CD14-positive monocyte (primary cell): ENCODE measurements around the gene LNPEP. TPM values are rescaled to one million over a fixed set of nuclear protein-coding genes. Genes with fewer than 3 reads are reported as not detected.
A peak's percentile ranks its signal among the peaks of the same experiment; 100 is the strongest.

Experiments
- DNase-seq, 3 donors: peaks; one replicate each; pipeline ENCODE4 v3.0.0-alpha.2; 2011 to 2022
- H2AFZ ChIP-seq: 2 replicates; pipeline ENCODE4 v1.6.0; 2012; ENCODE audit warnings: mild to moderate bottlenecking, low read depth, low read length, inconsistent platforms; ENCODE audit not compliant: insufficient read depth, poor library complexity, severe bottlenecking
- H3K27ac ChIP-seq, 2 donors: 1 replicate in 1 of 2; 2 replicates in 1 of 2; pipeline ENCODE4 v1.5.1; 2012 to 2013; ENCODE audit warnings: low read length in 2 of 2, control low read depth in 1 of 2, inconsistent platforms in 1 of 2, low read depth in 1 of 2, mild to moderate bottlenecking in 1 of 2
- H3K27me3 ChIP-seq, 2 donors: one replicate each; pipeline versions ENCODE4 v1.6.0 to v1.6.1; 2011 to 2013; ENCODE audit warnings: low read length in 2 of 2; ENCODE audit not compliant: control insufficient read depth in 2 of 2, insufficient read depth in 2 of 2
- H3K36me3 ChIP-seq, 2 donors: replicated peaks in 1 of 2; 1 replicate in 1 of 2; 2 replicates in 1 of 2; pipeline versions ENCODE4 v1.5.1 to v1.6.1; 2012 to 2013; ENCODE audit warnings: low read length in 2 of 2, control low read depth in 1 of 2, inconsistent platforms in 1 of 2, mild to moderate bottlenecking in 1 of 2; ENCODE audit not compliant: insufficient read depth in 2 of 2, control insufficient read depth in 1 of 2
- H3K4me1 ChIP-seq, 2 donors: 1 replicate in 1 of 2; 2 replicates in 1 of 2; pipeline versions ENCODE4 v1.5.1 to v1.6.1; 2012 to 2013; ENCODE audit warnings: low read length in 2 of 2, control low read depth in 1 of 2, inconsistent platforms in 1 of 2, mild to moderate bottlenecking in 1 of 2, moderate library complexity in 1 of 2; ENCODE audit not compliant: insufficient read depth in 2 of 2, control insufficient read depth in 1 of 2
- H3K4me2 ChIP-seq: replicated peaks from 2 replicates; pipeline ENCODE3; 2012; ENCODE audit warnings: low read length, moderate library complexity, mild to moderate bottlenecking; ENCODE audit not compliant: poor library complexity, severe bottlenecking; ENCODE audit errors: extremely low read depth
- H3K4me3 ChIP-seq, 3 experiments: fragments of 200-600 bp in 1 of 3; sonication (generic) in 1 of 3; replicated peaks in 1 of 3; 1 replicate in 2 of 3; 2 replicates in 1 of 3; pipeline ENCODE4 v1.5.1; 2011 to 2013; ENCODE audit warnings: low read length in 3 of 3, mild to moderate bottlenecking in 3 of 3, control low read depth in 2 of 3, low read depth in 2 of 3, inconsistent platforms in 1 of 3, moderate library complexity in 1 of 3
- H3K79me2 ChIP-seq: 2 replicates; pipeline ENCODE4 v1.6.0; 2012; ENCODE audit warnings: mild to moderate bottlenecking, control low read depth, inconsistent platforms, low read length, moderate library complexity; ENCODE audit not compliant: insufficient read depth
- H3K9ac ChIP-seq: 2 replicates; pipeline ENCODE4 v1.6.0; 2017; ENCODE audit warnings: low read length, mild to moderate bottlenecking; ENCODE audit not compliant: insufficient read depth, poor library complexity, severe bottlenecking
- H3K9me3 ChIP-seq, 2 donors: replicated peaks in 1 of 2; 1 replicate in 1 of 2; 2 replicates in 1 of 2; pipeline versions ENCODE4 v1.5.1 to v1.6.1; 2012 to 2013; ENCODE audit warnings: low read length in 2 of 2, control low read depth in 1 of 2; ENCODE audit not compliant: control insufficient read depth in 1 of 2, insufficient read depth in 1 of 2
- H4K20me1 ChIP-seq: 2 replicates; pipeline ENCODE4 v1.6.0; 2012; ENCODE audit warnings: mild to moderate bottlenecking, low read length, control low read depth, moderate library complexity; ENCODE audit not compliant: insufficient read depth
- H3K27ac Mint-ChIP-seq, 7 donors: one replicate each; pipeline ENCODE4 v1.8.0; 2020; ENCODE audit warnings: mild to moderate bottlenecking in 7 of 7, mixed read lengths in 7 of 7, moderate library complexity in 6 of 7, inconsistent platforms in 2 of 7
- H3K27me3 Mint-ChIP-seq, 3 donors: one replicate each; pipeline ENCODE4 v1.8.0; 2021 to 2022; ENCODE audit warnings: low read depth in 3 of 3, mild to moderate bottlenecking in 3 of 3, mixed read lengths in 3 of 3, moderate library complexity in 3 of 3, inconsistent platforms in 1 of 3
- H3K36me3 Mint-ChIP-seq, 2 donors: one replicate each; pipeline ENCODE4 v1.8.0; 2020; ENCODE audit warnings: mixed read lengths in 2 of 2, inconsistent platforms in 1 of 2, mild to moderate bottlenecking in 1 of 2
- H3K4me1 Mint-ChIP-seq: one replicate; pipeline ENCODE4 v1.8.0; 2020; ENCODE audit warnings: mild to moderate bottlenecking, mixed read lengths
- H3K4me3 Mint-ChIP-seq, 2 donors: one replicate each; pipeline ENCODE4 v1.8.0; 2020; ENCODE audit warnings: mild to moderate bottlenecking in 2 of 2, mixed read lengths in 2 of 2, moderate library complexity in 1 of 2
- H3K9me3 Mint-ChIP-seq, 7 donors: one replicate each; pipeline ENCODE4 v1.8.0; 2020 to 2022; ENCODE audit warnings: mixed read lengths in 7 of 7, mild to moderate bottlenecking in 6 of 7, moderate library complexity in 6 of 7, inconsistent platforms in 2 of 7
- WGBS: methylation state at CpG from one replicate; pipeline ENCODE4 v1.1.5; 2013; ENCODE audit warnings: missing lambda C conversion rate; ENCODE audit not compliant: insufficient coverage; 5-methylcytosine and 5-hydroxymethylcytosine counted together
- intact Hi-C, 2 donors: fragments of 100-400 bp; cut with micrococcal nuclease; formaldehyde crosslinking; loops; one replicate each; pipeline versions ENCODE4 v1.15.0 to v1.15.1; 2023
- polyA plus RNA-seq, 3 donors: library from polyadenylated mRNA; depleted of rRNA in 1 of 3; unstranded in 2 of 3; stranded (reverse) in 1 of 3; fragments of 300-500 nt in 2 of 3; fragments of >200 nt in 1 of 3; fragmentation: Illumina TruSeq in 2 of 3; gene quantifications; 1 replicate in 2 of 3; 2 replicates in 1 of 3; pipeline ENCODE4 v1.2.3, GENCODE V29; 2012 to 2021
- TF ChIP-seq, protein P1 (sequence below): fragments of 200-600 bp; IDR thresholded peaks from one replicate; pipeline ENCODE4 v1.8.0; 2022; ENCODE audit warnings: antibody characterized with exemption, mild to moderate bottlenecking

The LNPEP gene
- polyA plus RNA-seq, 3 donors: 9.2 to 22.5 (median 14.5) TPM

DNA sequence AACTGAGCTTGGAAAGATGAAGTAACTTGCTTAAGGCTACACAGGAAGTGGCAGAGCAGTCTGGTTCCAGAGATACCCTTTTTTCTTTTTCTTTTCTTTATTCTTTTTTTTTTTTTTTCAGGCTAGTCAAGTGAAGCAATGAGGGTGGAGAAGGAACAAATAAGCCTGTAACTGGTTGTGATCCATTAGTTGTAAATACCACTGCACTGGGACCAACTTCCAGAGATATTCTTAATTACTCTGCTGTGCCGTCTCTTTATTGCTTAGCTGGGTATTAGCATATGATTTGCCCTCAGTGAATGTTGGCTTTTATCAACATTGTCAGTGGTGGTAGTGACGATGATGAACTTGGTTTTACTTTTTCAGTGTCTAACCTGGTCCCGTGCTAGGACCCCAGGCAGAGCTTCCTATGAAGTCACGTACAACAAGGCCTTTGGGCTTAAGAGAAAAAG is 26.7 kb downstream of the LNPEP start:
- WGBS: 60% methylated on average over 1 of the region's 4 CpGs
- H3K4me3 ChIP-seq: peak overlapping the region in 1 of 3 experiments; percentile 1

DNA sequence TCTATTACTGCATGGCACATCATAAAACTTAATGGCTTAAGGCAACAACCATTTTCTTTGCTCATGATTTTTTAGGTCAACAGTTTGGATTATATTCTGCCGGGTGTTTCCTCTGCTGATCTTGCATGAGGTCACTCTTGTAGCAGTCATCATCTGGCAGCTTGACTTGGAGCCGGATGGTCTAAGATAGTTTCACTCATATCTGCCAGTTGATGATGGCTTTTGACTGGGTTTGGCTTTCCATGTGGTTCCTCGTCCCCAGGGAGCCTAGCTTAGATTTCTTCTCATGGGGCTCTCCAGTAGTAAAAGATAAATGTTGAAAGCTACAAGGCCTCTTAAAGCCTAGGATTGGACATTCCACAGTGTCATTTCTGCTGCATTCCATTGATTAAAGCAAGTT is 27.4 kb downstream of the LNPEP start:
- Mint-ChIP-seq H3K9me3 (no peaks in the 10 kb centered on the region), H3K27me3 (peaks cover 0 to 2% (median 0%) of the 10 kb centered on the region in 3 donors), H3K27ac (peak overlapping the region in 5 of 7 donors; percentile 28 to 89 (median 68)), H3K4me1 (peaks cover 56% of the 10 kb centered on the region), H3K36me3 (peaks cover 8 to 22% of the 10 kb centered on the region in 2 donors), H3K4me3 (no peak overlapping the region)
- no peak overlapping the region for H2AFZ ChIP-seq
- intact Hi-C loops: no loop called here
- no peak overlapping the region for H3K9ac ChIP-seq
- H3K4me2 ChIP-seq: peak overlapping the region; percentile 21
- peaks cover 54% of the 10 kb centered on the region for H4K20me1 ChIP-seq
- H3K4me1 ChIP-seq: peaks cover 44 to 51% of the 10 kb centered on the region in 2 donors
- 34% methylated on average over 3 of the region's 3 CpGs for WGBS
- peak overlapping the region in 1 of 2 donors; percentile 76 for H3K27ac ChIP-seq
- DNase-seq: peak; percentile 14 to 29 (median 14)
- no peaks in the 10 kb centered on the region for H3K27me3 ChIP-seq
- TF ChIP-seq, protein P1, sequence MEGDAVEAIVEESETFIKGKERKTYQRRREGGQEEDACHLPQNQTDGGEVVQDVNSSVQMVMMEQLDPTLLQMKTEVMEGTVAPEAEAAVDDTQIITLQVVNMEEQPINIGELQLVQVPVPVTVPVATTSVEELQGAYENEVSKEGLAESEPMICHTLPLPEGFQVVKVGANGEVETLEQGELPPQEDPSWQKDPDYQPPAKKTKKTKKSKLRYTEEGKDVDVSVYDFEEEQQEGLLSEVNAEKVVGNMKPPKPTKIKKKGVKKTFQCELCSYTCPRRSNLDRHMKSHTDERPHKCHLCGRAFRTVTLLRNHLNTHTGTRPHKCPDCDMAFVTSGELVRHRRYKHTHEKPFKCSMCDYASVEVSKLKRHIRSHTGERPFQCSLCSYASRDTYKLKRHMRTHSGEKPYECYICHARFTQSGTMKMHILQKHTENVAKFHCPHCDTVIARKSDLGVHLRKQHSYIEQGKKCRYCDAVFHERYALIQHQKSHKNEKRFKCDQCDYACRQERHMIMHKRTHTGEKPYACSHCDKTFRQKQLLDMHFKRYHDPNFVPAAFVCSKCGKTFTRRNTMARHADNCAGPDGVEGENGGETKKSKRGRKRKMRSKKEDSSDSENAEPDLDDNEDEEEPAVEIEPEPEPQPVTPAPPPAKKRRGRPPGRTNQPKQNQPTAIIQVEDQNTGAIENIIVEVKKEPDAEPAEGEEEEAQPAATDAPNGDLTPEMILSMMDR: no peak
- H3K36me3 ChIP-seq: peaks cover 0 to 4% of the 10 kb centered on the region in 2 donors
- H3K9me3 ChIP-seq: no peaks in the 10 kb centered on the region
- no peak overlapping the region for H3K4me3 ChIP-seq
- peaks cover 99% of the 10 kb centered on the region for H3K79me2 ChIP-seq

More for the DNA sequence above, 26.7 kb downstream of the LNPEP start:
- peaks cover 54% of the 10 kb centered on the region for H4K20me1 ChIP-seq
- no peak overlapping the region for H2AFZ ChIP-seq
- Mint-ChIP-seq H3K4me3 (no peak overlapping the region), H3K4me1 (peaks cover 61% of the 10 kb centered on the region), H3K9me3 (no peaks in the 10 kb centered on the region), H3K27me3 (peaks cover 0 to 2% (median 0%) of the 10 kb centered on the region in 3 donors), H3K36me3 (peaks cover 8 to 22% of the 10 kb centered on the region in 2 donors), H3K27ac (peak overlapping the region; percentile 28 to 89 (median 78))
- H3K9me3 ChIP-seq: no peaks in the 10 kb centered on the region
- peak overlapping the region; percentile 21 for H3K4me2 ChIP-seq
- H3K9ac ChIP-seq: no peak overlapping the region
- peak overlapping the region in 1 of 2 donors; percentile 76 for H3K27ac ChIP-seq
- peaks cover 51 to 58% of the 10 kb centered on the region in 2 donors for H3K4me1 ChIP-seq
- no peaks in the 10 kb centered on the region for H3K27me3 ChIP-seq
- H3K36me3 ChIP-seq: peaks cover 0 to 4% of the 10 kb centered on the region in 2 donors
- intact Hi-C loops: no loop called here
- no peak for DNase-seq
- TF ChIP-seq, protein P1: no peak
- peaks cover 99% of the 10 kb centered on the region for H3K79me2 ChIP-seq
